Measurements from ENCODE around the gene KRT27. TPM values are rescaled to one million over a fixed set of nuclear protein-coding genes. Genes with fewer than 3 reads are reported as not detected.

The KRT27 gene
- total RNA-seq = not detected
- long read RNA-seq = 0 reads

- DNase-seq (no peak), ATAC-seq (no peak)
- Histone ChIP-seq H3K4me1 (no peaks in the 10 kb centered on the region), H3K9me3 (no peaks in the 10 kb centered on the region), H3K27ac (no peak within 1 kb of the TSS), H3K4me3 (no peak within 1 kb of the TSS), H3K36me3 (no peaks in the 10 kb centered on the region), H3K27me3 (no peaks in the 10 kb centered on the region)
- intact Hi-C loops (cut with DNase I) = no loop called here
- 88% methylated on average over 4 of the region's 4 CpGs for WGBS (ENCODE audit: insufficient coverage, low coverage, low lambda C conversion rate, missing lambda C conversion rate)
- TF ChIP-seq CTCF (IDR thresholded peaks at IDR 0.05) (no peak), POLR2A (IDR thresholded peaks at IDR 0.05) (no peak)
Observed at GRCh38 chr17:40782450-40782849, at the start of gene KRT27. Gene KRT27, minus strand, starts transcription at chr17:40782550. Its CDS starts 57 bp downstream, at chr17:40782493.

GRCh38 chr17:40830085-40830776 lies 47.9 kb upstream of the KRT27 start:
- H3K9me3 ChIP-seq = no peaks in the 10 kb centered on the region

GRCh38 chr17:40828454-40829044 lies 46.2 kb upstream of the KRT27 start:
- TF ChIP-seq POLR2A (IDR thresholded peaks at IDR 0.05) = no peak
- TF ChIP-seq CTCF (IDR thresholded peaks at IDR 0.05) = no peak
- Histone ChIP-seq H3K36me3 (no peaks in the 10 kb centered on the region), H3K4me1 (no peaks in the 10 kb centered on the region), H3K27me3 (no peaks in the 10 kb centered on the region), H3K9me3 (no peaks in the 10 kb centered on the region), H3K4me3 (no peak overlapping the region), H3K27ac (no peak overlapping the region)
- DNase-seq (no peak), ATAC-seq (no peak)
- intact Hi-C loops (cut with DNase I) = no loop called here
- 87% methylated on average over 4 of the region's 4 CpGs for WGBS (ENCODE audit: insufficient coverage, low coverage, low lambda C conversion rate, missing lambda C conversion rate)

More at GRCh38 chr17:40830085-40830776, 47.9 kb upstream of the KRT27 start:
- WGBS (ENCODE audit: insufficient coverage, low coverage, low lambda C conversion rate, missing lambda C conversion rate) = 83% methylated on average over 2 of the region's 2 CpGs
- H3K27ac ChIP-seq = no peak overlapping the region
- peaks cover 0 to 9% (median 0%) of the 10 kb centered on the region in 4 donors for H3K36me3 ChIP-seq
- H3K4me1 ChIP-seq = no peaks in the 10 kb centered on the region
- no peaks in the 10 kb centered on the region for H3K27me3 ChIP-seq
- no peak overlapping the region for H3K4me3 ChIP-seq
- intact Hi-C loops (cut with DNase I) = no loop called here
- no peak for ATAC-seq
- DNase-seq = no peak
- no peak for TF ChIP-seq CTCF (IDR thresholded peaks at IDR 0.05)
- TF ChIP-seq POLR2A (IDR thresholded peaks at IDR 0.05) = no peak

- Histone ChIP-seq H3K4me1 (no peaks in the 10 kb centered on the region), H3K9me3 (no peaks in the 10 kb centered on the region), H3K27ac (no peak overlapping the region), H3K27me3 (no peaks in the 10 kb centered on the region), H3K4me3 (no peak overlapping the region), H3K36me3 (no peaks in the 10 kb centered on the region)
- no peak for DNase-seq
- ATAC-seq = no peak
- 69% methylated on average over 6 of the region's 7 CpGs for WGBS (ENCODE audit: insufficient coverage, low coverage, low lambda C conversion rate, missing lambda C conversion rate)
- intact Hi-C loops (cut with DNase I) = no loop called here
- no peak for TF ChIP-seq CTCF (IDR thresholded peaks at IDR 0.05)
- no peak for TF ChIP-seq POLR2A (IDR thresholded peaks at IDR 0.05)
Observed at GRCh38 chr17:40827746-40828453, 45.5 kb upstream of the KRT27 start.

All from right lobe of liver (tissue), 6 donors.